Liver (tissue), 9 donors: ENCODE results near the gene ERGIC1. TPM values are rescaled to one million over a fixed set of nuclear protein-coding genes. Genes with fewer than 3 reads are reported as not detected.

Experiments
- DNase-seq: peaks from one replicate; pipeline ENCODE4 v3.0.0-alpha.2; 2017; ENCODE audit warnings: low spot score
- H3K27ac ChIP-seq, 2 donors: one replicate each; pipeline ENCODE4 v1.7.0; 2013; ENCODE audit warnings: inconsistent platforms in 2 of 2, low read length in 2 of 2, control low read depth in 1 of 2, low read depth in 1 of 2, mild to moderate bottlenecking in 1 of 2
- H3K27me3 ChIP-seq, 4 donors: one replicate each; pipeline versions ENCODE4 v1.6.1 to v1.7.0; 2013; ENCODE audit warnings: low read length in 3 of 4, inconsistent platforms in 1 of 4, mild to moderate bottlenecking in 1 of 4, moderate library complexity in 1 of 4; ENCODE audit not compliant: control insufficient read depth in 4 of 4, insufficient read depth in 4 of 4
- H3K36me3 ChIP-seq, 4 donors: one replicate each; pipeline versions ENCODE4 v1.6.1 to v1.7.0; 2013; ENCODE audit warnings: low read length in 3 of 4, mild to moderate bottlenecking in 3 of 4, low read depth in 1 of 4, moderate library complexity in 1 of 4; ENCODE audit not compliant: control insufficient read depth in 4 of 4, insufficient read depth in 3 of 4
- H3K4me1 ChIP-seq, 4 donors: one replicate each; pipeline versions ENCODE4 v1.6.1 to v1.7.0; 2013; ENCODE audit warnings: low read length in 3 of 4, mild to moderate bottlenecking in 3 of 4, moderate library complexity in 1 of 4; ENCODE audit not compliant: control insufficient read depth in 4 of 4, insufficient read depth in 4 of 4
- H3K4me3 ChIP-seq, 3 donors: one replicate each; pipeline versions ENCODE4 v1.6.1 to v1.7.0; 2013; ENCODE audit warnings: low read length in 3 of 3, control low read depth in 1 of 3, low read depth in 1 of 3, mild to moderate bottlenecking in 1 of 3
- H3K9ac ChIP-seq, 2 donors: one replicate each; pipeline ENCODE4 v1.7.0; 2013; ENCODE audit warnings: low read length in 2 of 2, mild to moderate bottlenecking in 2 of 2, moderate library complexity in 2 of 2, control low read depth in 1 of 2, low read depth in 1 of 2
- H3K9me3 ChIP-seq, 4 donors: one replicate each; pipeline versions ENCODE4 v1.6.1 to v1.7.0; 2013; ENCODE audit warnings: low read length in 3 of 4; ENCODE audit not compliant: control insufficient read depth in 4 of 4
- EGR1 ChIP-seq, 2 donors: IDR thresholded peaks; 2 replicates each; pipeline ENCODE4 v1.6.1; 2016 to 2018; ENCODE audit warnings: antibody characterized with exemption in 2 of 2, low read depth in 2 of 2
- FOXA1 ChIP-seq: IDR thresholded peaks from 2 replicates; pipeline ENCODE4 v1.6.1; 2016; ENCODE audit warnings: antibody characterized with exemption
- FOXA2 ChIP-seq: IDR thresholded peaks from 2 replicates; pipeline ENCODE4 v1.6.1; 2016; ENCODE audit warnings: antibody characterized with exemption
- GABPA ChIP-seq, 2 donors: IDR thresholded peaks in 1 of 2; conservative IDR thresholded peaks in 1 of 2; 2 replicates each; pipeline ENCODE4 v1.6.1; 2016; ENCODE audit warnings: antibody characterized with exemption in 2 of 2, mild to moderate bottlenecking in 1 of 2, moderate library complexity in 1 of 2
- HNF4A ChIP-seq, 2 donors: conservative IDR thresholded peaks; 2 replicates each; pipeline ENCODE4 v1.6.1; 2016; ENCODE audit warnings: antibody characterized with exemption in 2 of 2, mild to moderate bottlenecking in 2 of 2
- HNF4G ChIP-seq: IDR thresholded peaks from 2 replicates; pipeline ENCODE4 v1.6.1; 2016; ENCODE audit warnings: antibody characterized with exemption
- JUND ChIP-seq, 2 donors: IDR thresholded peaks; 2 replicates each; pipeline ENCODE4 v1.6.1; 2016; ENCODE audit warnings: antibody characterized with exemption in 2 of 2
- NR2F2 ChIP-seq: IDR thresholded peaks from 2 replicates; pipeline ENCODE4 v1.6.1; 2016; ENCODE audit warnings: antibody characterized with exemption
- RAD21 ChIP-seq, 2 donors: IDR thresholded peaks; 2 replicates each; pipeline ENCODE4 v1.6.1; 2016; ENCODE audit warnings: antibody characterized with exemption in 2 of 2, mild to moderate bottlenecking in 2 of 2
- RXRA ChIP-seq, 2 donors: IDR thresholded peaks; 2 replicates each; pipeline ENCODE4 v1.6.1; 2017 to 2018; ENCODE audit warnings: antibody characterized with exemption in 2 of 2, mild to moderate bottlenecking in 1 of 2
- SP1 ChIP-seq: IDR thresholded peaks from 2 replicates; pipeline ENCODE4 v1.6.1; 2018; ENCODE audit warnings: antibody characterized with exemption, mild to moderate bottlenecking
- TAF1 ChIP-seq: conservative IDR thresholded peaks from 2 replicates; pipeline ENCODE4 v1.6.1; 2016; ENCODE audit warnings: antibody characterized with exemption, mild to moderate bottlenecking
- YY1 ChIP-seq: IDR thresholded peaks from 2 replicates; pipeline ENCODE4 v1.6.1; 2016; ENCODE audit warnings: antibody characterized with exemption, mild to moderate bottlenecking
- WGBS: extraction: QIAGEN DNeasy Blood & Tissue Kit; methylation state at CpG from one replicate; pipeline ENCODE4 v1.1.7; 2013; 5-methylcytosine and 5-hydroxymethylcytosine counted together
- polyA plus RNA-seq, 2 donors: library from polyadenylated mRNA; stranded (reverse) in 1 of 2; unstranded in 1 of 2; fragments of 200-250 nt in 1 of 2; fragments of >200 nt in 1 of 2; fragmentation: Nextera tagmentation in 1 of 2; extraction: Ambion mirVana in 1 of 2; gene quantifications; one replicate each; pipeline versions ENCODE4 v1.2.1 to v1.2.3, GENCODE V29; 2013 to 2015
- total RNA-seq, 2 donors: library from RNA; depleted of rRNA; stranded (reverse); fragments of >200 nt; gene quantifications; one replicate each; pipeline ENCODE4 v1.2.3, GENCODE V29; 2014
- TF ChIP-seq, protein P1 (sequence below): IDR thresholded peaks from 2 replicates; pipeline ENCODE4 v1.6.1; 2016; ENCODE audit warnings: antibody characterized with exemption
- TF ChIP-seq, protein P2 (sequence below): IDR thresholded peaks from 2 replicates; pipeline ENCODE4 v1.6.1; 2016; ENCODE audit warnings: antibody characterized with exemption
- TF ChIP-seq, protein P3 (sequence below): IDR thresholded peaks from 2 replicates; pipeline ENCODE4 v1.6.1; 2016; ENCODE audit warnings: antibody characterized with exemption, mild to moderate bottlenecking
- TF ChIP-seq, protein P4 (sequence below): fragments of 150-350 bp; IDR thresholded peaks from 2 replicates; pipeline ENCODE4 v1.5.1; 2017; ENCODE audit warnings: improper control_type of control experiment, low read depth, low read length; ENCODE audit not compliant: missing input control
- TF ChIP-seq, protein P5 (sequence below): IDR thresholded peaks from 2 replicates; pipeline ENCODE4 v1.6.1; 2016; ENCODE audit warnings: antibody characterized with exemption
- donor health status: healthy.
- donor health status: healthy.
- donor health status: healthy.
- donor health status: healthy.
- donor health status: healthy.

Gene ERGIC1
- total and polyA plus RNA-seq, 4 donors = 45.4 to 155 (median 101) TPM

DNA sequence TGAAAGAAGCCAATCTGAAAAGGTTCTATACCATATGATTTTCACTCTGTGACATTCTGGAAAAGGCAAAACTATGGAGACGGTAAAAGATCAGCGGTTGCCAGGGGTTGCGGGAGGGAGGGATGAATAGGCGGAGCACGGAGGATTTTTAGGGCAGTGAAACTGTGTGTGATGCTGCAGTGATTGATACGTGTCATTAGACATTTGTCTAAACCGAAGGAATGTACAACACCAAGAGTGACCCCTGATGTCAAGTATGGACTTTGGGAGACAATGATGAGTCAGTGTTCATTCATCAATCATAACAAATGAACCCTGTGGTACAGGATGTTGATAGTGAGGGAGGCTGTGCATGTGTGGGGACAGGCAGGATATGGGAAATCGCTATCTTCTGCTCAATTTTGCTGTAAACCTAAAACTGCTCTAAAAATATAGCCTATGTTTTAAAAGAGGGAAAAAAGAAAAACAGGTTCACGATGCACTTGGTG is 34.4 kb downstream of the ERGIC1 start (continued):
- TF ChIP-seq, protein P1, sequence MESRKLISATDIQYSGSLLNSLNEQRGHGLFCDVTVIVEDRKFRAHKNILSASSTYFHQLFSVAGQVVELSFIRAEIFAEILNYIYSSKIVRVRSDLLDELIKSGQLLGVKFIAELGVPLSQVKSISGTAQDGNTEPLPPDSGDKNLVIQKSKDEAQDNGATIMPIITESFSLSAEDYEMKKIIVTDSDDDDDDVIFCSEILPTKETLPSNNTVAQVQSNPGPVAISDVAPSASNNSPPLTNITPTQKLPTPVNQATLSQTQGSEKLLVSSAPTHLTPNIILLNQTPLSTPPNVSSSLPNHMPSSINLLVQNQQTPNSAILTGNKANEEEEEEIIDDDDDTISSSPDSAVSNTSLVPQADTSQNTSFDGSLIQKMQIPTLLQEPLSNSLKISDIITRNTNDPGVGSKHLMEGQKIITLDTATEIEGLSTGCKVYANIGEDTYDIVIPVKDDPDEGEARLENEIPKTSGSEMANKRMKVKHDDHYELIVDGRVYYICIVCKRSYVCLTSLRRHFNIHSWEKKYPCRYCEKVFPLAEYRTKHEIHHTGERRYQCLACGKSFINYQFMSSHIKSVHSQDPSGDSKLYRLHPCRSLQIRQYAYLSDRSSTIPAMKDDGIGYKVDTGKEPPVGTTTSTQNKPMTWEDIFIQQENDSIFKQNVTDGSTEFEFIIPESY = no peak
- TF ChIP-seq TAF1 (no peak), FOXA1 (no peak)

DNA sequence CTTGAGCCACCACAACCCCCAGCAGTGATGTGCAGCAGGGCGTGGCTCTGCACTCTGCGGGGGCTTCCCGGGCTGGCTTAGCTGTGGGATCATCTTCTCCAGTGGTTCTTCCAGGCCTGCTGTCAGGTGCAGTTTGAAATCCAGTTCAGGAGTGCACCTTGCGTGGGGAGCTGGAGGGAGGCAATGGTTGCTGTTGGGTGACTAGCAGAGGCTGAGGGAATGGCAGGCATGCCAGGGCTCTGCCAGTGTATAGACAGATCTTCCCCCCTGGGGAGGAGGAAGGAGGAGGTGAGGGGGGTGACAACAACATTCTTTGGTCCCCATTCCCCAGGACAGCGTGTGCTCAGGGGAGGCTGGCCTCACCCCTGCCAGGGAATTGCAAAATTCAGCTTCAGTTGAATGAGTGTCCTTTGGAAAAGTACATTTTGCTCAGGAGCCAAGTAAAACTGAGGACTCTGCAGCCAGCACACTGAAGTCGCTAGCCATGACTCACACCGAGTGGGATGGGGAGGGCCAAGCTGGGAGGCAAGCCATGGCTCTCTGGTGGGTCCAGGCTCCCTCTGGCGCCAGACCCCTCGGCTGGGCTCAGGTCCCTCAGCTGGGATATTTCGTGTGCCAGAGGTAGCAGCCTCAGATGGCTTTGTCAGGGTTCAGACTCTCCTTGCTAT is 35.0 kb downstream of the ERGIC1 start:
- peaks cover 18 to 58% (median 45%) of the 10 kb centered on the region in 4 donors for H3K4me1 ChIP-seq
- peak overlapping the region; percentile 96 to 98 for H3K27ac ChIP-seq
- TF ChIP-seq JUND (IDR thresholded peaks at IDR 0.05) (peak; percentile 96 to 98), FOXA1 (no peak), HNF4A (conservative IDR thresholded peaks at IDR 0.05) (peak; percentile 81 to 92), GABPA (IDR thresholded peaks at IDR 0.05 in 1 of 2, conservative IDR thresholded peaks at IDR 0.05 in 1 of 2) (no peak), FOXA2 (peak; percentile 67), YY1 (peak; percentile 88), NR2F2 (peak; percentile 82), RAD21 (IDR thresholded peaks at IDR 0.05) (peak; percentile 62 to 73), SP1 (peak; percentile 98), EGR1 (IDR thresholded peaks at IDR 0.05; ENCODE audit: low read depth in 2 of 2) (no peak), TAF1 (peak; percentile 50), RXRA (IDR thresholded peaks at IDR 0.05) (peak; percentile 92 to 98), HNF4G (no peak)
- TF ChIP-seq, protein P2, sequence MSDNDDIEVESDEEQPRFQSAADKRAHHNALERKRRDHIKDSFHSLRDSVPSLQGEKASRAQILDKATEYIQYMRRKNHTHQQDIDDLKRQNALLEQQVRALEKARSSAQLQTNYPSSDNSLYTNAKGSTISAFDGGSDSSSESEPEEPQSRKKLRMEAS = peak; percentile 92
- TF ChIP-seq, protein P3, sequence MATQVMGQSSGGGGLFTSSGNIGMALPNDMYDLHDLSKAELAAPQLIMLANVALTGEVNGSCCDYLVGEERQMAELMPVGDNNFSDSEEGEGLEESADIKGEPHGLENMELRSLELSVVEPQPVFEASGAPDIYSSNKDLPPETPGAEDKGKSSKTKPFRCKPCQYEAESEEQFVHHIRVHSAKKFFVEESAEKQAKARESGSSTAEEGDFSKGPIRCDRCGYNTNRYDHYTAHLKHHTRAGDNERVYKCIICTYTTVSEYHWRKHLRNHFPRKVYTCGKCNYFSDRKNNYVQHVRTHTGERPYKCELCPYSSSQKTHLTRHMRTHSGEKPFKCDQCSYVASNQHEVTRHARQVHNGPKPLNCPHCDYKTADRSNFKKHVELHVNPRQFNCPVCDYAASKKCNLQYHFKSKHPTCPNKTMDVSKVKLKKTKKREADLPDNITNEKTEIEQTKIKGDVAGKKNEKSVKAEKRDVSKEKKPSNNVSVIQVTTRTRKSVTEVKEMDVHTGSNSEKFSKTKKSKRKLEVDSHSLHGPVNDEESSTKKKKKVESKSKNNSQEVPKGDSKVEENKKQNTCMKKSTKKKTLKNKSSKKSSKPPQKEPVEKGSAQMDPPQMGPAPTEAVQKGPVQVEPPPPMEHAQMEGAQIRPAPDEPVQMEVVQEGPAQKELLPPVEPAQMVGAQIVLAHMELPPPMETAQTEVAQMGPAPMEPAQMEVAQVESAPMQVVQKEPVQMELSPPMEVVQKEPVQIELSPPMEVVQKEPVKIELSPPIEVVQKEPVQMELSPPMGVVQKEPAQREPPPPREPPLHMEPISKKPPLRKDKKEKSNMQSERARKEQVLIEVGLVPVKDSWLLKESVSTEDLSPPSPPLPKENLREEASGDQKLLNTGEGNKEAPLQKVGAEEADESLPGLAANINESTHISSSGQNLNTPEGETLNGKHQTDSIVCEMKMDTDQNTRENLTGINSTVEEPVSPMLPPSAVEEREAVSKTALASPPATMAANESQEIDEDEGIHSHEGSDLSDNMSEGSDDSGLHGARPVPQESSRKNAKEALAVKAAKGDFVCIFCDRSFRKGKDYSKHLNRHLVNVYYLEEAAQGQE = peak; percentile 67
- TF ChIP-seq, protein P1 = peak; percentile 90
- TF ChIP-seq, protein P4, sequence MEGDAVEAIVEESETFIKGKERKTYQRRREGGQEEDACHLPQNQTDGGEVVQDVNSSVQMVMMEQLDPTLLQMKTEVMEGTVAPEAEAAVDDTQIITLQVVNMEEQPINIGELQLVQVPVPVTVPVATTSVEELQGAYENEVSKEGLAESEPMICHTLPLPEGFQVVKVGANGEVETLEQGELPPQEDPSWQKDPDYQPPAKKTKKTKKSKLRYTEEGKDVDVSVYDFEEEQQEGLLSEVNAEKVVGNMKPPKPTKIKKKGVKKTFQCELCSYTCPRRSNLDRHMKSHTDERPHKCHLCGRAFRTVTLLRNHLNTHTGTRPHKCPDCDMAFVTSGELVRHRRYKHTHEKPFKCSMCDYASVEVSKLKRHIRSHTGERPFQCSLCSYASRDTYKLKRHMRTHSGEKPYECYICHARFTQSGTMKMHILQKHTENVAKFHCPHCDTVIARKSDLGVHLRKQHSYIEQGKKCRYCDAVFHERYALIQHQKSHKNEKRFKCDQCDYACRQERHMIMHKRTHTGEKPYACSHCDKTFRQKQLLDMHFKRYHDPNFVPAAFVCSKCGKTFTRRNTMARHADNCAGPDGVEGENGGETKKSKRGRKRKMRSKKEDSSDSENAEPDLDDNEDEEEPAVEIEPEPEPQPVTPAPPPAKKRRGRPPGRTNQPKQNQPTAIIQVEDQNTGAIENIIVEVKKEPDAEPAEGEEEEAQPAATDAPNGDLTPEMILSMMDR = no peak
- TF ChIP-seq, protein P5, sequence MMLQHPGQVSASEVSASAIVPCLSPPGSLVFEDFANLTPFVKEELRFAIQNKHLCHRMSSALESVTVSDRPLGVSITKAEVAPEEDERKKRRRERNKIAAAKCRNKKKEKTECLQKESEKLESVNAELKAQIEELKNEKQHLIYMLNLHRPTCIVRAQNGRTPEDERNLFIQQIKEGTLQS = peak; percentile 89
- DNase-seq = no peak
- H3K4me3 ChIP-seq = no peak overlapping the region
- H3K36me3 ChIP-seq = no peaks in the 10 kb centered on the region
- H3K9ac ChIP-seq = peak overlapping the region; percentile 30 to 75
- no peaks in the 10 kb centered on the region for H3K27me3 ChIP-seq
- 37% methylated on average over 10 of the region's 10 CpGs for WGBS
- no peaks in the 10 kb centered on the region for H3K9me3 ChIP-seq
